ENCODE measurements around the gene TBX10. TPM values are rescaled to one million over a fixed set of nuclear protein-coding genes. Genes with fewer than 3 reads are reported as not detected.

Gene TBX10
- total and polyA plus RNA-seq, 2 of the 8 experiments (the other 6 are each of a cell fraction or from before 2014, with no cell fraction given) = 0.09 TPM; not detected in 1

DNA sequence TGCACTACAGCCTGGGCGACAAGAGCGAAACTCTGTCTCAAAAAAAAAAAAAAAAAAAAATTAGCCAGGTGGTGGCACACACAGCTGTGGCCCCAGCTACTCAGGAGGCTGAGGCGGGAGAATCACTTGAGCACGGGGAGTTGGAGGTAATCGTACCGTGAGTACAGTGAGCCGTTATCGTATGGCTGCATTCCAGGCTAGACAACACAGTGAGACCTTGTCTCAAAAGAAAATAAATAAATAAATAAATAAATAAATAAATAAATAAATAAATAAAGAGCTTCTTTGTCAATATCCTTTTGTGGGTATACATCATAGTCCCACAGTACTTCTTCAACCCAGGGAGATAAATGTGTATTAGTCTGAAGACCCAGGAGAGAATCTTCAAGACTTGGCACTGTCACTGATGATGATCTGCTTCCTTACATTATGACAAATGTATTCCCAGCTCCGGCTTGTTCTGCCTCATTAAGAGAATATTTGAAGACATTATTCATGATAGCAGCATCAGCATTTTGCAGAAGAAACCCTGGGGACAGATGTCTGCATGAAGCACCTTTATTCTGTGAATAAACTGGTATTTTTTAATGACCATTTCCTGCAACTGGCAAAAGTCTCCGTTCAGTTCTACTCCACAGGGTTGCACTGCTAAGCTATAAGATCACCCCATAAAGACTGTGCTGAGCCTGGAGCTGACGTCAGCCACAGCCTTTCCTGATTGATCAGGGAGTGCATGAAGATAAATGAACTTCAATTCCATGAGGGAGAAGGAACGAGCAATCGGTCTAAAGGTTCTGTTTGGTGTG lies 12.6 kb upstream of the TBX10 start:
- POLR2A ChIA-PET (ENCODE audit: partially characterized antibody) = no interaction called here
- Histone ChIP-seq H3K9ac (replicated peaks in 1 of 4; ENCODE audit: extremely low read depth in 1 of 4, low read depth in 3 of 4, low read length in 3 of 4) (no peak overlapping the region), H3K36me3 (ENCODE audit: control insufficient read depth in 2 of 4, insufficient read depth in 4 of 4, low read length in 3 of 4) (no peaks in the 10 kb centered on the region; a peak in 1 of 8 replicates), H3K27me3 (replicated peaks in 1 of 4; ENCODE audit: control insufficient read depth in 3 of 4, extremely low read depth in 1 of 4, insufficient read depth in 3 of 4, low read length in 3 of 4) (no peaks in the 10 kb centered on the region; a peak in 2 of 7 replicates), H3K4ac (replicated peaks; ENCODE audit: insufficient read length, low read depth, low read length) (no peak overlapping the region), H2BK120ac (replicated peaks; ENCODE audit: low read depth, low read length) (no peak overlapping the region), H2BK12ac (ENCODE audit: low read depth, low read length) (no peak overlapping the region), H2BK15ac (ENCODE audit: low read length) (no peak overlapping the region), H4K20me1 (replicated peaks in 1 of 2; ENCODE audit: control insufficient read depth in 1 of 2, insufficient read depth in 2 of 2, low read length in 2 of 2) (peaks cover 0 to 5% of the 10 kb centered on the region in 2 experiments), H3K4me3 (ENCODE audit: extremely low read depth in 1 of 4, insufficient read depth in 2 of 4, low read depth in 3 of 4, low read length in 4 of 4) (no peak overlapping the region), H2BK20ac (ENCODE audit: low read length) (no peak overlapping the region), H4K8ac (ENCODE audit: extremely low read depth, insufficient read depth, low read length) (no peak overlapping the region), H3K9me3 (ENCODE audit: insufficient read depth in 2 of 2, low read depth in 1 of 2, low read length in 1 of 2) (peaks cover 11 to 14% of the 10 kb centered on the region in 2 experiments; a peak in 3 of 4 replicates), H3K27ac (ENCODE audit: low read depth, low read length) (no peak overlapping the region), H4K5ac (ENCODE audit: insufficient read length, low read depth, low read length) (no peak overlapping the region), H2AFZ (ENCODE audit: low read length) (no peak overlapping the region), H3K4me1 (replicated peaks in 1 of 4; ENCODE audit: control insufficient read depth in 3 of 4, insufficient read depth in 4 of 4, low read length in 3 of 4) (peaks cover 0 to 5% (median 0%) of the 10 kb centered on the region in 4 experiments; a peak in 2 of 7 replicates), H2AK5ac (ENCODE audit: low read depth, low read length) (no peak overlapping the region), H3K14ac (ENCODE audit: insufficient read length) (no peak overlapping the region), H3K23me2 (ENCODE audit: low read depth, low read length) (peaks cover 3% of the 10 kb centered on the region; the same call in 1 of the 2 replicates), H3K23ac (ENCODE audit: insufficient read length) (no peak overlapping the region), H3K56ac (replicated peaks; ENCODE audit: insufficient read length, low read depth, low read length) (no peak overlapping the region), H3K79me2 (ENCODE audit: control insufficient read depth in 1 of 2, insufficient read depth in 2 of 2, low read length in 2 of 2) (no peaks in the 10 kb centered on the region), H4K91ac (replicated peaks; ENCODE audit: insufficient read length, low read length) (no peak overlapping the region), H2BK5ac (ENCODE audit: low read depth, low read length) (no peak overlapping the region), H3K4me2 (ENCODE audit: insufficient read depth in 1 of 2, low read depth in 2 of 2, low read length in 2 of 2) (no peak overlapping the region), H3K79me1 (ENCODE audit: low read depth, low read length) (no peaks in the 10 kb centered on the region), H3K18ac (ENCODE audit: extremely low read depth, low read length) (no peak overlapping the region)
- CTCF ChIA-PET (ENCODE audit: partially characterized antibody) = interaction anchor here (0.7 to 8.6 kb wide), 6 partner anchors 9 to 48 kb away, joined by 3 to 74 read pairs (median 5); partner anchors contain the start of gene TBX10
- FAIRE-seq (no peak), DNase-seq (ENCODE audit: low read depth in 1 of 2, low spot score in 2 of 2) (no peak)
- 93% methylated on average over 12 of the region's 13 CpGs; no CpG with 5 or more reads in 1 of the 2 experiments for whole genome bisulfite sequencing, 2 experiments (ENCODE audit: extremely low coverage in 1 of 2, insufficient coverage in 1 of 2, insufficient read length in 1 of 2, insufficient replicate concordance in 2 of 2, low coverage in 1 of 2, low lambda C conversion rate in 2 of 2, missing lambda C conversion rate in 1 of 2)
- TF ChIP-seq MAFK (IDR thresholded peaks at IDR 0.05; ENCODE audit: low read depth, low read length) (no peak), RFX5 (IDR thresholded peaks at IDR 0.05; ENCODE audit: borderline replicate concordance, low read depth, low read length) (no peak), SP4 (IDR thresholded peaks at IDR 0.05; ENCODE audit: low read length) (no peak), NANOG (IDR thresholded peaks at IDR 0.05; ENCODE audit: insufficient read depth, low read depth, low read length, poor library complexity, severe bottlenecking) (no peak), KDM1A (IDR thresholded peaks at IDR 0.05; ENCODE audit: borderline replicate concordance, low read length) (no peak), POLR2A (IDR thresholded peaks at IDR 0.05; ENCODE audit: control extremely low read depth in 1 of 2, low read depth in 2 of 2, low read length in 2 of 2) (no peak), BACH1 (IDR thresholded peaks at IDR 0.05; ENCODE audit: low read length) (no peak), EGR1 (IDR thresholded peaks at IDR 0.05; ENCODE audit: borderline replicate concordance, low read depth, low read length) (no peak), TAF7 (optimal IDR thresholded peaks at IDR 0.05; ENCODE audit: borderline replicate concordance, low read depth, low read length) (no peak), EZH2 (IDR thresholded peaks at IDR 0.05; ENCODE audit: low read depth, low read length, severe bottlenecking) (no peak)
- TF ChIP-seq, protein P1, sequence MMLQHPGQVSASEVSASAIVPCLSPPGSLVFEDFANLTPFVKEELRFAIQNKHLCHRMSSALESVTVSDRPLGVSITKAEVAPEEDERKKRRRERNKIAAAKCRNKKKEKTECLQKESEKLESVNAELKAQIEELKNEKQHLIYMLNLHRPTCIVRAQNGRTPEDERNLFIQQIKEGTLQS (IDR thresholded peaks at IDR 0.05; ENCODE audit: insufficient read depth, low read depth, low read length) = no peak
